Stimulated activated CD8-positive, alpha-beta memory T cell treated with anti-CD3 and anti-CD28 coated beads, Interleukin-2, amount 100 ng/mL, for 1 hour (primary cell): ENCODE results near the gene NDNF.

ENCODE experiments used
- DNase-seq, 2 donors: peaks; one replicate each; pipeline ENCODE4 v3.0.0-alpha.2; 2020; ENCODE audit warnings: low read depth in 2 of 2

The NDNF gene

GRCh38 chr4:121015421-121015820, 56.9 kb downstream of the NDNF start:
- no peak for DNase-seq

- no peak for DNase-seq
Observed at GRCh38 chr4:121014544-121014943, 57.8 kb downstream of the NDNF start.

GRCh38 chr4:121011780-121012340, 60.5 kb downstream of the NDNF start:
- DNase-seq = no peak

GRCh38 chr4:121011138-121011537, 61.2 kb downstream of the NDNF start:
- DNase-seq = no peak

- no peak for DNase-seq
Observed at GRCh38 chr4:121009578-121010478, 62.5 kb downstream of the NDNF start.

- DNase-seq = no peak
Observed at GRCh38 chr4:121007660-121008059, 64.7 kb downstream of the NDNF start.

GRCh38 chr4:121003863-121004262, 68.5 kb downstream of the NDNF start:
- no peak for DNase-seq

- DNase-seq = no peak
Observed at GRCh38 chr4:120995266-120996010, 76.9 kb downstream of the NDNF start.

GRCh38 chr4:120994521-120994920, 77.8 kb downstream of the NDNF start:
- no peak for DNase-seq

- DNase-seq = no peak
Observed at GRCh38 chr4:120991885-120992284, 80.5 kb downstream of the NDNF start.

GRCh38 chr4:120990246-120990645, 82.1 kb downstream of the NDNF start:
- no peak for DNase-seq
